ENCODE data around the gene KANK2.
"Not testable (repeated sequence)": the region's sequence is repeated elsewhere in the genome, so short reads cannot be mapped to it uniquely, and the experiment has no call there.

Gene KANK2

GRCh38 chr19:11165486-11166030 is 31.8 kb downstream of the KANK2 start:
- TF ChIP-seq, protein P1, sequence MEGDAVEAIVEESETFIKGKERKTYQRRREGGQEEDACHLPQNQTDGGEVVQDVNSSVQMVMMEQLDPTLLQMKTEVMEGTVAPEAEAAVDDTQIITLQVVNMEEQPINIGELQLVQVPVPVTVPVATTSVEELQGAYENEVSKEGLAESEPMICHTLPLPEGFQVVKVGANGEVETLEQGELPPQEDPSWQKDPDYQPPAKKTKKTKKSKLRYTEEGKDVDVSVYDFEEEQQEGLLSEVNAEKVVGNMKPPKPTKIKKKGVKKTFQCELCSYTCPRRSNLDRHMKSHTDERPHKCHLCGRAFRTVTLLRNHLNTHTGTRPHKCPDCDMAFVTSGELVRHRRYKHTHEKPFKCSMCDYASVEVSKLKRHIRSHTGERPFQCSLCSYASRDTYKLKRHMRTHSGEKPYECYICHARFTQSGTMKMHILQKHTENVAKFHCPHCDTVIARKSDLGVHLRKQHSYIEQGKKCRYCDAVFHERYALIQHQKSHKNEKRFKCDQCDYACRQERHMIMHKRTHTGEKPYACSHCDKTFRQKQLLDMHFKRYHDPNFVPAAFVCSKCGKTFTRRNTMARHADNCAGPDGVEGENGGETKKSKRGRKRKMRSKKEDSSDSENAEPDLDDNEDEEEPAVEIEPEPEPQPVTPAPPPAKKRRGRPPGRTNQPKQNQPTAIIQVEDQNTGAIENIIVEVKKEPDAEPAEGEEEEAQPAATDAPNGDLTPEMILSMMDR (IDR thresholded peaks at IDR 0.05; ENCODE audit: control insufficient read depth, extremely low read depth, insufficient read depth): no peak
- H3K4me3 ChIP-seq (ENCODE audit: low read depth, low read length): no peak overlapping the region
- DNase-seq (ENCODE audit: low read depth): no peak

DNA sequence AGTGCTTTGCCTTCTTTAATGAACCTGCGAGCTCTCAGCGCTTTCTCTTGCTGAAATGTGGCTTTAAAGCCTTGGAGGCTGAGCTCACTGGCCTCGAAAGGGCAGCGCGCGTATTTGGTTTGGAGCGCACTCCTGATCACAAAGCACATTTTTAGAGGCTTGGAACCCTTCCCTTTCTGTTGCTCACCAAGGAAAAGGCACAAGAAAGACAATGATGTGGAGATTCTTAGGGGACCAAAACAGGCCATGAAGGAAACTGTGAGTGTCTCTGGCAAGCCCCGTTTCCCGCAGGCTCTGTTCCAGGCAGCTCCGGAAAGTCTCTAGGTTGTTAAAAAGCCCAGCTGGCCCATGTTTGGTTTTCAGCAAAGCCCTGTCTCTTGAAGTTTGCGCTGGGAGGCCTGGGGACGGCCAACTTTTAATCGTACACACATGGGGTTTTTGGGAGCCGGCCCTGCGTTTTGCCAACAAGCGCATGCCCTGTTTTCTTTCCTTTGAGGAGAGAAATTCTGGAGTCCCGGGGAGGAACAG is 32.4 kb downstream of the KANK2 start:
- no peak for DNase-seq (ENCODE audit: low read depth)
- TF ChIP-seq, protein P1 (IDR thresholded peaks at IDR 0.05; ENCODE audit: control insufficient read depth, extremely low read depth, insufficient read depth): no peak
- no peak overlapping the region for H3K4me3 ChIP-seq (ENCODE audit: low read depth, low read length)

- TF ChIP-seq, protein P1 (IDR thresholded peaks at IDR 0.05; ENCODE audit: control insufficient read depth, extremely low read depth, insufficient read depth): no peak
- no peak overlapping the region for H3K4me3 ChIP-seq (ENCODE audit: low read depth, low read length)
- DNase-seq (ENCODE audit: low read depth): no peak
Observed at GRCh38 chr19:11164296-11164695, 33.0 kb downstream of the KANK2 start.

DNA sequence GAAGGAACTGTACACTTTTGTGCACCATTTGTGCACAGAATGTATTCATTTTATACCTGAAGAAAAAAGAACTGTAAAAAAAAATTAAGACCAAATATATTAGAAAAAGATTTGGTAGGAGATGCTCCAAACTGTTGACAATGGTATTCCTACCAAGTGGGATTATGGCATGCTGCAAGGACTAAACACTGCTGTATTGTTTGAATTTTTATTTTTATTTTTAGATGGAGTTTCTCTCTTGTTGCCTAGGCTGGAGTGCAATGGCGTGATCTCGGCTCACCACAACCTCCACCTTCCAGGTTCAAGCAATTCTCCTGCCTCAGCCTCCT is 36.9 kb downstream of the KANK2 start:
- DNase-seq (ENCODE audit: low read depth); H3K4me3 ChIP-seq (ENCODE audit: low read depth, low read length): not testable (repeated sequence)

DNA sequence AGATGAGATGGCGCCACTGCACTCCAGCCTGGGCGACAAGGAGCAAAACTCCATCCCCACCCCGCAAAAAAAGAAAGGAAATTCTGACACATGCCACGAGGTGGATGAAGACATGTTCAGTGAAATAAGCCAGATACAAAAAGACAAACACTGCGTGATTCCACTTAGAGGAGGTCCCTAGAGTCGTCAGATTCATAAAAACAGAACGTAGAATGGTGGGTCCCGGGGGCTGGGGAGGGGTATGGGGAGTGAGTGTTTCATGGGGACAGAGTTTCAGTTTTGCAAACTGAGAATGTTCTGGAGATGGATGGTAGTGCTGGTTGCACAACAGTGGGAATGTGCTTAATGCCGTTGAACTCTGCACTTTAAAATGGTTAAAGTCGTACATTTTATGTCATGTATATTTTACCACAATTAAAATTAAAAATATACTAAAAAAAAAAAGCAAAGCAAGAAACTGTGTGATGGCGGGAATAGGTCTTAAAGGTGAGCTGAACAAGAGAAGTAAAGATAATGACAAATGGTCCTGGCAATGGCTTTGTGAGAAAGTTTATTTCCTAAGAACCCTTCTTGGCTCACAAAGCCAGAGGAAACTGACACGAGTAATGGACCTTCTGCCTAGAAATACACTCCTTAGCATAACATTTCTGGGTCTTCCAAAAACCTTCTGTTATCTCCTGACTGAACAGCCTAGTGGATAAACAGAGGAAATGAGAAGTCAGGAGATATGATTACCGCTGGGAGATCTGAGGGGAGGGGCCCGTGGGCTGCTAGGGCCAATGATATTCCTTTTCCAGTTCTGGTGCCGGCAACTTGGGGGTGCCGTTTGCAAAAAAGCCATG is 37.5 kb downstream of the KANK2 start:
- H3K4me3 ChIP-seq (ENCODE audit: low read depth, low read length): no peak overlapping the region
- TF ChIP-seq, protein P1 (IDR thresholded peaks at IDR 0.05; ENCODE audit: control insufficient read depth, extremely low read depth, insufficient read depth): no peak
- DNase-seq (ENCODE audit: low read depth): no peak

- peak within 1 kb of the TSS; percentile 86 for H3K4me3 ChIP-seq (ENCODE audit: low read depth, low read length)
- peak; percentile 97 for DNase-seq (ENCODE audit: low read depth)
Observed at GRCh38 chr19:11155373-11156120, 41.8 kb downstream of the KANK2 start, which contains the start of gene SPC24. Gene SPC24 (minus strand): TSS chr19:11155782. CDS start chr19:11155776, 6 bp downstream.

More at GRCh38 chr19:11155373-11156120, 41.8 kb downstream of the KANK2 start, which contains the start of gene SPC24:
- TF ChIP-seq, protein P1 (IDR thresholded peaks at IDR 0.05; ENCODE audit: control insufficient read depth, extremely low read depth, insufficient read depth): peak; percentile 21; the same call in 1 of the 2 replicates

All from LNCaP clone FGC (cell line).